ENCODE measurements around the gene GLUD1.
"Not testable (repeated sequence)": the region's sequence is repeated elsewhere in the genome, so short reads cannot be mapped to it uniquely, and the experiment has no call there.

Gene GLUD1

GRCh38 chr10:87089746-87090145 is 4.9 kb downstream of the GLUD1 start:
- no peak for DNase-seq

GRCh38 chr10:87085537-87085936 is 9.1 kb downstream of the GLUD1 start:
- no peak for DNase-seq

GRCh38 chr10:87084291-87084782 is 10.3 kb downstream of the GLUD1 start:
- not testable (repeated sequence) for DNase-seq

GRCh38 chr10:87083576-87084290 is 10.9 kb downstream of the GLUD1 start:
- not testable (repeated sequence) for DNase-seq

- not testable (repeated sequence) for DNase-seq
Measured at GRCh38 chr10:87082219-87082618, 12.4 kb downstream of the GLUD1 start.

GRCh38 chr10:87081574-87081973 is 13.1 kb downstream of the GLUD1 start:
- DNase-seq, result not testable (repeated sequence)

GRCh38 chr10:87080621-87081020 is 14.0 kb downstream of the GLUD1 start:
- DNase-seq, result not testable (repeated sequence)

- no peak for DNase-seq
Measured at GRCh38 chr10:87079106-87079836, 15.4 kb downstream of the GLUD1 start.

- not testable (repeated sequence) for DNase-seq
Measured at GRCh38 chr10:87076421-87076820, 18.2 kb downstream of the GLUD1 start.

- no peak for DNase-seq
Measured at GRCh38 chr10:87072449-87072848, 22.2 kb downstream of the GLUD1 start.

- no peak for DNase-seq
Measured at GRCh38 chr10:87068281-87068680, 26.4 kb downstream of the GLUD1 start.

- DNase-seq, result no peak
Measured at GRCh38 chr10:87066865-87067264, 27.8 kb downstream of the GLUD1 start.

- no peak for DNase-seq
Measured at GRCh38 chr10:87066178-87066577, 28.5 kb downstream of the GLUD1 start.

- no peak for DNase-seq
Measured at GRCh38 chr10:87064651-87065050, 30.0 kb downstream of the GLUD1 start.

GRCh38 chr10:87060280-87060928 is 34.2 kb downstream of the GLUD1 start:
- DNase-seq, result no peak

GRCh38 chr10:87059401-87059800 is 35.2 kb downstream of the GLUD1 start:
- no peak for DNase-seq

GRCh38 chr10:87058171-87058570 is 36.5 kb downstream of the GLUD1 start:
- no peak for DNase-seq

GRCh38 chr10:87054373-87055295 is 40.0 kb downstream of the GLUD1 start:
- no peak for DNase-seq

- no peak for DNase-seq
Measured at GRCh38 chr10:87053577-87054181, 41.0 kb downstream of the GLUD1 start.

GRCh38 chr10:87053111-87053510 is 41.5 kb downstream of the GLUD1 start:
- no peak for DNase-seq

GRCh38 chr10:87045434-87045938 is 49.2 kb downstream of the GLUD1 start:
- no peak for DNase-seq

GRCh38 chr10:87043579-87043978 is 51.1 kb downstream of the GLUD1 start:
- not testable (repeated sequence) for DNase-seq
